Fibroblast of lung (primary cell): ENCODE measurements around the gene FMNL2.

Experiments used
- EZH2 ChIP-seq: IDR thresholded peaks from 2 replicates; pipeline ENCODE4 v1.5.1; 2012; ENCODE audit warnings: low read length, control low read depth, mild to moderate bottlenecking; ENCODE audit errors: missing control alignments
- TF ChIP-seq, protein P1 (sequence below), 2 donors: IDR thresholded peaks in 1 of 2; conservative IDR thresholded peaks in 1 of 2; 1 replicate in 1 of 2; 2 replicates in 1 of 2; pipeline ENCODE4 v1.5.1; 2011 to 2012; ENCODE audit warnings: low read length in 2 of 2, control low read depth in 1 of 2, inconsistent platforms in 1 of 2, low read depth in 1 of 2, mild to moderate bottlenecking in 1 of 2

GRCh38 chr2:152347076-152347475 is 12.1 kb downstream of the FMNL2 start:
- no peak for TF ChIP-seq EZH2
- TF ChIP-seq, protein P1, sequence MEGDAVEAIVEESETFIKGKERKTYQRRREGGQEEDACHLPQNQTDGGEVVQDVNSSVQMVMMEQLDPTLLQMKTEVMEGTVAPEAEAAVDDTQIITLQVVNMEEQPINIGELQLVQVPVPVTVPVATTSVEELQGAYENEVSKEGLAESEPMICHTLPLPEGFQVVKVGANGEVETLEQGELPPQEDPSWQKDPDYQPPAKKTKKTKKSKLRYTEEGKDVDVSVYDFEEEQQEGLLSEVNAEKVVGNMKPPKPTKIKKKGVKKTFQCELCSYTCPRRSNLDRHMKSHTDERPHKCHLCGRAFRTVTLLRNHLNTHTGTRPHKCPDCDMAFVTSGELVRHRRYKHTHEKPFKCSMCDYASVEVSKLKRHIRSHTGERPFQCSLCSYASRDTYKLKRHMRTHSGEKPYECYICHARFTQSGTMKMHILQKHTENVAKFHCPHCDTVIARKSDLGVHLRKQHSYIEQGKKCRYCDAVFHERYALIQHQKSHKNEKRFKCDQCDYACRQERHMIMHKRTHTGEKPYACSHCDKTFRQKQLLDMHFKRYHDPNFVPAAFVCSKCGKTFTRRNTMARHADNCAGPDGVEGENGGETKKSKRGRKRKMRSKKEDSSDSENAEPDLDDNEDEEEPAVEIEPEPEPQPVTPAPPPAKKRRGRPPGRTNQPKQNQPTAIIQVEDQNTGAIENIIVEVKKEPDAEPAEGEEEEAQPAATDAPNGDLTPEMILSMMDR (conservative IDR thresholded peaks at IDR 0.05 in 1 of 2, IDR thresholded peaks at IDR 0.05 in 1 of 2; ENCODE audit: low read depth in 1 of 2, low read length in 2 of 2), result no peak
